Immature natural killer cell (primary cell): ENCODE data around the gene LOXHD1. TPM values are rescaled to one million over a fixed set of nuclear protein-coding genes. Genes with fewer than 3 reads are reported as not detected.
A peak's percentile ranks its signal among the peaks of the same experiment; 100 is the strongest.

Experiments
- DNase-seq, 3 donors: peaks; one replicate each; pipeline ENCODE4 v3.0.0; 2022; ENCODE audit warnings: mixed read lengths in 1 of 3
- H3K27ac Mint-ChIP-seq, 6 donors: one replicate each; pipeline ENCODE4 v1.8.0; 2020; ENCODE audit warnings: mixed read lengths in 6 of 6, mild to moderate bottlenecking in 5 of 6, inconsistent platforms in 4 of 6, moderate library complexity in 3 of 6
- H3K27me3 Mint-ChIP-seq, 3 donors: one replicate each; pipeline ENCODE4 v1.8.0; 2020 to 2021; ENCODE audit warnings: low read depth in 3 of 3, mild to moderate bottlenecking in 3 of 3, mixed read lengths in 3 of 3, moderate library complexity in 3 of 3, inconsistent platforms in 1 of 3
- H3K36me3 Mint-ChIP-seq, 3 donors: one replicate each; pipeline ENCODE4 v1.8.0; 2020; ENCODE audit warnings: mixed read lengths in 3 of 3, inconsistent platforms in 2 of 3, mild to moderate bottlenecking in 2 of 3
- H3K4me1 Mint-ChIP-seq, 2 donors: one replicate each; pipeline ENCODE4 v1.8.0; 2020; ENCODE audit warnings: inconsistent platforms in 2 of 2, mild to moderate bottlenecking in 2 of 2, mixed read lengths in 2 of 2, moderate library complexity in 1 of 2
- H3K4me3 Mint-ChIP-seq, 5 donors: one replicate each; pipeline ENCODE4 v1.8.0; 2020; ENCODE audit warnings: mild to moderate bottlenecking in 5 of 5, mixed read lengths in 5 of 5, inconsistent platforms in 3 of 5, moderate library complexity in 3 of 5
- H3K9me3 Mint-ChIP-seq, 6 donors: one replicate each; pipeline ENCODE4 v1.8.0; 2020; ENCODE audit warnings: mild to moderate bottlenecking in 6 of 6, mixed read lengths in 6 of 6, inconsistent platforms in 4 of 6, moderate library complexity in 3 of 6
- polyA plus RNA-seq, 3 donors: library from polyadenylated mRNA; unstranded; fragments of 300-500 nt; fragmentation: Illumina TruSeq; gene quantifications; one replicate each; pipeline ENCODE4 v1.2.3, GENCODE V29; 2021

LOXHD1 gene
- polyA plus RNA-seq, 3 donors from 2014 or later, result 0.07 TPM; not detected in 2

GRCh38 chr18:46628206-46628605 lies 28.8 kb downstream of the LOXHD1 start:
- no peaks in the 10 kb centered on the region for H3K9me3 Mint-ChIP-seq
- H3K27me3 Mint-ChIP-seq, result peaks cover 2 to 6% (median 4%) of the 10 kb centered on the region in 3 donors
- peaks cover 0 to 3% (median 0%) of the 10 kb centered on the region in 3 donors for H3K36me3 Mint-ChIP-seq
- no peak overlapping the region for H3K27ac Mint-ChIP-seq
- H3K4me3 Mint-ChIP-seq, result no peak overlapping the region
- no peak for DNase-seq
- peaks cover 30 to 41% of the 10 kb centered on the region in 2 donors for H3K4me1 Mint-ChIP-seq

DNA sequence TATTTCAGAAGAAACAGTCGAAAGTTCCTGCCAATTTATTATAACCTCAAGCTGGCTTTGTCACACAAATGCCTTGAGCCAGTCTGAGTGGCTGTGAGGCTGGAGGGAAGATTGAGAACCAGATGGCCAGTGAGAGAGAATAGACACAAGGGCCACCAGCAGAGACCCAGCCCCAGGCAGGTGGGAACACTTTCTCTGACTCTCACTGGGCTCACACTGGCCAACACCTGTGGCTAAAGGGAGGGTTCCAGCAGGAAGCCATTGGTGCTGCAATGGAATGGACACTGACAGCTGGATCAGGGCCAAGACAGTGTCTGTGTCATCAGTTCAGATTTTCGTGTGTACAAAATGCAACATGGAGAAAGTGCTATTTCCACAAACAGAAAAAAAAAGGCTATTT lies 29.9 kb downstream of the LOXHD1 start:
- Mint-ChIP-seq H3K4me3 (no peak overlapping the region), H3K27me3 (peaks cover 2 to 4% (median 3%) of the 10 kb centered on the region in 3 donors), H3K9me3 (no peaks in the 10 kb centered on the region), H3K4me1 (peaks cover 33 to 47% of the 10 kb centered on the region in 2 donors), H3K27ac (no peak overlapping the region), H3K36me3 (peaks cover 0 to 3% (median 0%) of the 10 kb centered on the region in 3 donors)
- DNase-seq, result no peak

- Mint-ChIP-seq H3K4me1 (peaks cover 38 to 43% of the 10 kb centered on the region in 2 donors), H3K9me3 (no peaks in the 10 kb centered on the region), H3K36me3 (no peaks in the 10 kb centered on the region), H3K4me3 (no peak overlapping the region), H3K27me3 (peaks cover 2 to 4% (median 2%) of the 10 kb centered on the region in 3 donors), H3K27ac (peak overlapping the region in 1 of 6 donors; percentile 26)
- DNase-seq, result no peak
Observed at GRCh38 chr18:46625069-46625468, 32.0 kb downstream of the LOXHD1 start.

DNA sequence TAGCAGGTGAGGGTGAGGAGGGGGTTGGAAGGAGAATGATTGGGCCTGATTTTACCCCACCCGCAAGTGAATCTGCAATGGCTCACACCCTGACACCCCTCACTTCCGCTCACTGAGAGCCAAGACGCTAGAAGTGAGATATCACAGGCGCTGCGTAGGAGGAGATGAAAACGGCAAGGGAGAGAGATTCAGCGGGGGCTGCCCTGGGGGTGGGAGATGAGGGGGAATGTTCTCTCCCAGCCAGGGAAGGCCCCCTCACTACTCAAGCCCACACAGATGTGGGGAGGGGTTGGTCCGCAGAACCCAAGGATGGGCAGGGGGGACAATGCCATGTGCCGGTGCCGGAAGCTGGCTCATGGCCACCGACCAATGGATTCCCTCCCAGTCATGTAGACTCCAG lies 32.9 kb downstream of the LOXHD1 start:
- Mint-ChIP-seq H3K4me1 (peaks cover 32 to 33% of the 10 kb centered on the region in 2 donors), H3K27me3 (peaks cover 2% of the 10 kb centered on the region in 3 donors)

GRCh38 chr18:46623541-46623940 lies 33.5 kb downstream of the LOXHD1 start:
- DNase-seq, result peak in 1 of 3 donors; percentile 5
- no peaks in the 10 kb centered on the region for H3K9me3 Mint-ChIP-seq
- H3K4me1 Mint-ChIP-seq, result peaks cover 32% of the 10 kb centered on the region in 2 donors
- no peaks in the 10 kb centered on the region for H3K36me3 Mint-ChIP-seq
- H3K4me3 Mint-ChIP-seq, result peak overlapping the region; percentile 10 to 56 (median 39)
- H3K27ac Mint-ChIP-seq, result peak overlapping the region in 1 of 6 donors; percentile 11
- peaks cover 2% of the 10 kb centered on the region in 3 donors for H3K27me3 Mint-ChIP-seq

More for the DNA sequence above, 32.9 kb downstream of the LOXHD1 start:
- H3K4me3 Mint-ChIP-seq, result peak overlapping the region in 4 of 5 donors; percentile 14 to 56 (median 34)
- H3K27ac Mint-ChIP-seq, result no peak overlapping the region
- DNase-seq, result no peak
- no peaks in the 10 kb centered on the region for H3K36me3 Mint-ChIP-seq
- H3K9me3 Mint-ChIP-seq, result no peaks in the 10 kb centered on the region

DNA sequence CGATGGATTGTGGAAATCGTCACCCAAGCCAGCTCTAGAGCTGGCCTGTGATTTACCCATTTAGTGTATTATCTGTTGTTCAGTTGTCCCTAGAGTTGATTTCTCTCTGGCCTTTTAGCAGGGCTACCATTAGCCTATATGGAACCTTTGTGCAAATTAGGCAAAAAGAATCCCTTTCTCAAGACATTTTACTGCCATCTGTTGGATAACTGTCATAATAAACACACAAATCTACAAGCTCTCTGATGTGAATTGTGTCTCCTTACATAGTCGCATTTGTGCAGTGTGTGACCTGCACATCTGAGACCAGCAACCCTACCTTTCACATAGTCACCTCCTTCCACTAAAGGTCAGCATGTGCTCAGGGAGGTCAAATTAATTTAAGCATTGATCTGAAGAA lies 34.0 kb downstream of the LOXHD1 start:
- Mint-ChIP-seq H3K36me3 (no peaks in the 10 kb centered on the region), H3K9me3 (no peaks in the 10 kb centered on the region), H3K27me3 (peaks cover 2% of the 10 kb centered on the region in 3 donors), H3K4me1 (peaks cover 32% of the 10 kb centered on the region in 2 donors), H3K4me3 (peak overlapping the region in 1 of 5 donors; percentile 48), H3K27ac (peak overlapping the region in 1 of 6 donors; percentile 30)
- no peak for DNase-seq

- H3K36me3 Mint-ChIP-seq, result no peaks in the 10 kb centered on the region
- no peaks in the 10 kb centered on the region for H3K9me3 Mint-ChIP-seq
- H3K4me3 Mint-ChIP-seq, result no peak overlapping the region
- H3K27me3 Mint-ChIP-seq, result peaks cover 2 to 4% (median 3%) of the 10 kb centered on the region in 3 donors
- H3K4me1 Mint-ChIP-seq, result peaks cover 32% of the 10 kb centered on the region in 2 donors
- DNase-seq, result no peak
- peak overlapping the region in 1 of 6 donors; percentile 61 for H3K27ac Mint-ChIP-seq
Observed at GRCh38 chr18:46622451-46622850, 34.6 kb downstream of the LOXHD1 start.

DNA sequence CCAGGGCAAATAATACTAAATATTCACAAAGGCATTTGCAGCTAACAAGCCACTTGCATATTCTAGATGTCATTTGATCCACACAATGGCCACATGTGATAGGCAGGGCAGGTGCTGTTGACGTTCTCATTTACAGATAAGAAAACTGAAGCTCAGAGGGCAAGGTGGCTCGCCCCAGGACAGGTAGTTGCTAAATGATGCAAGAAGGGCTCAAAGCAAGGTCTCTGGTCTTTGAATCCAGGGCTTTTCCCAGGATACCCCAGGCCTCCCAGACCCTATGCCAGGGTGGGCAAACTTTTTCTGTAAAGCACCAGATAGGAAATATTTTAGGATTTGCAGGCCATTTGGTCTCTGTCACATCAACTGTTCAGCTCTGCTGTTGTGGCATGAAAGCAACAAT lies 35.1 kb downstream of the LOXHD1 start:
- H3K9me3 Mint-ChIP-seq, result no peaks in the 10 kb centered on the region
- DNase-seq, result no peak
- H3K4me1 Mint-ChIP-seq, result peaks cover 32% of the 10 kb centered on the region in 2 donors
- peaks cover 2 to 5% (median 4%) of the 10 kb centered on the region in 3 donors for H3K27me3 Mint-ChIP-seq
- no peaks in the 10 kb centered on the region for H3K36me3 Mint-ChIP-seq
- peak overlapping the region in 1 of 6 donors; percentile 58 for H3K27ac Mint-ChIP-seq
- H3K4me3 Mint-ChIP-seq, result no peak overlapping the region

DNA sequence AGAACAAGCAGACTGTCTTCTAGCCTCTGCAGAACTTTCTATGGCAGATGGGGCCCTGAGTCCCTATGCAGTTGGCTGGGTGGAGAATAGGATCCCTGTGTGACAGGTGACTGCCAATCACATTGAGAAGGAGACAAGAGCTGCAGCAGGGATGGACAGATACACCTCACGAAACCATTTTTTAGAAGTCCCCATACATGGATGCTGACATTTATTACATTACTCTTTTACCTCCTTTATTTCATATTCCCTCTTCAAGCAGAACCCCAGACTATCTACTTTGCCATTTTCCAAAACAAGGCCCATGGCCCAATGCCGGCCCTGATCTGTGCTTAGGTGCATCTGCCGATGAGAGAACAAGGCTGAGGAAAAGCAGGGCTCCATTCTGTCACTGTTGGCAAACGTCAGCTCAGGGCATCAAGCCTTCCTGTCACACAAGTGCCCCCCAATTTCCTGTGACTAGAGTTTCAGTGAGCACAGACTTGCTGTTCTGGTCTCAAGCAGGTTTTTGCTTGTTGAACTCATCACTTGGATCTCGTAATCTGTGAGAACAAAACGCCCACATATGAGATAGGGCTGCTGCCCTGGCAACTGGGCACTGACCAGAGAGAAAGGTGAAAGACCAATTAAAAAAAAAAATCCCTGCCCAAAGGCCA lies 35.8 kb downstream of the LOXHD1 start:
- DNase-seq, result no peak
- Mint-ChIP-seq H3K4me1 (peaks cover 32% of the 10 kb centered on the region in 2 donors), H3K27ac (peak overlapping the region in 2 of 6 donors; percentile 25 to 58), H3K9me3 (no peaks in the 10 kb centered on the region), H3K36me3 (no peaks in the 10 kb centered on the region), H3K4me3 (no peak overlapping the region), H3K27me3 (peaks cover 2 to 5% (median 5%) of the 10 kb centered on the region in 3 donors)

GRCh38 chr18:46619559-46619958 lies 37.5 kb downstream of the LOXHD1 start:
- no peak overlapping the region for H3K27ac Mint-ChIP-seq
- no peak for DNase-seq
- H3K27me3 Mint-ChIP-seq, result peaks cover 0 to 7% (median 5%) of the 10 kb centered on the region in 3 donors
- no peak overlapping the region for H3K4me3 Mint-ChIP-seq
- H3K36me3 Mint-ChIP-seq, result no peaks in the 10 kb centered on the region
- peaks cover 26 to 28% of the 10 kb centered on the region in 2 donors for H3K4me1 Mint-ChIP-seq
- H3K9me3 Mint-ChIP-seq, result peaks cover 0 to 2% (median 0%) of the 10 kb centered on the region in 6 donors

GRCh38 chr18:46615720-46616119 lies 41.3 kb downstream of the LOXHD1 start:
- no peak for DNase-seq
- H3K4me3 Mint-ChIP-seq, result no peak overlapping the region
- no peak overlapping the region for H3K27ac Mint-ChIP-seq
- H3K4me1 Mint-ChIP-seq, result peaks cover 0 to 3% of the 10 kb centered on the region in 2 donors
- peaks cover 0 to 2% (median 0%) of the 10 kb centered on the region in 6 donors for H3K9me3 Mint-ChIP-seq
- H3K27me3 Mint-ChIP-seq, result peaks cover 2 to 7% (median 3%) of the 10 kb centered on the region in 3 donors
- no peaks in the 10 kb centered on the region for H3K36me3 Mint-ChIP-seq

DNA sequence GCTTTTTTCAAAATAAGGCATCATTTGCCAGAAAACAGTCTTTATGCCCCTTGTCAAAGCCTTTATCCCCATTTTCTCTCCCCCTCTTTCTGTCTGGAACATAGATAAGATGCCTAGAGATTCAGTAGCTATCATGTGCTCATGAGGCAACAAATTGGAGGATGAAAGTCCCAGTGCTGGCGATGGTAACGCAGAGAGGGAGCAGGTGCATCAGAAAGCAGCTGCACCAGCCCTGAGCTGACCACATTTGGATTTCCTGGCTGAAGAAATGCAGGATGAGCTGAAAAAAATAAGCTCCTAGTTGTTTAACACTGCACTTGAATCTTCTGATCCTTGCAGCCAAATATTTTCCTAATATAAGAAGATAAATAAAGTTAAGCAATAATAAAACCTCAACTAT lies 48.0 kb downstream of the LOXHD1 start:
- Mint-ChIP-seq H3K4me1 (no peaks in the 10 kb centered on the region), H3K27me3 (peaks cover 4 to 7% (median 4%) of the 10 kb centered on the region in 3 donors), H3K4me3 (no peak overlapping the region), H3K36me3 (peaks cover 0 to 4% (median 0%) of the 10 kb centered on the region in 3 donors), H3K9me3 (no peaks in the 10 kb centered on the region), H3K27ac (no peak overlapping the region)
- no peak for DNase-seq

DNA sequence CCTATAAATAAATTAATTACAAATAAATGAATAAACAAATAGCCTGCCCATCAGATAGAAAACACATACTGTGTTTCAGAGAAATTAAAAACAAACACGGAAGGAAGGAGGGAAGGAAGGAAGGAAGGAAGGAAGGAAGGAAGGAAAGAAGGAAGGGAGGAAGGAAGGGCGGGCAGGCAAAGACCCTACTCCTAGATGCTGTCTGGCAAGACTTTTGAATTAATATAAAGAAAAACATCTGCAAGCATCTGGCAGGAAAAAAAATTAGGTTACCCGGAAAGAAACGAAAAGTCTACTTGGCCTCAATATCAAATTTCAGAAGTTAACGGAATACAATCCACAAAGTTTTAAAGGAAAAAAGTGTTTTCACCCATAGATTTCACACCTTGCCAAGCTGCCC lies 49.1 kb downstream of the LOXHD1 start:
- Mint-ChIP-seq H3K4me3 (peak overlapping the region in 1 of 5 donors; percentile 10), H3K9me3 (no peaks in the 10 kb centered on the region), H3K27ac (no peak overlapping the region), H3K27me3 (peaks cover 4 to 14% (median 7%) of the 10 kb centered on the region in 3 donors), H3K36me3 (peaks cover 0 to 4% (median 0%) of the 10 kb centered on the region in 3 donors), H3K4me1 (no peaks in the 10 kb centered on the region)
- no peak for DNase-seq

DNA sequence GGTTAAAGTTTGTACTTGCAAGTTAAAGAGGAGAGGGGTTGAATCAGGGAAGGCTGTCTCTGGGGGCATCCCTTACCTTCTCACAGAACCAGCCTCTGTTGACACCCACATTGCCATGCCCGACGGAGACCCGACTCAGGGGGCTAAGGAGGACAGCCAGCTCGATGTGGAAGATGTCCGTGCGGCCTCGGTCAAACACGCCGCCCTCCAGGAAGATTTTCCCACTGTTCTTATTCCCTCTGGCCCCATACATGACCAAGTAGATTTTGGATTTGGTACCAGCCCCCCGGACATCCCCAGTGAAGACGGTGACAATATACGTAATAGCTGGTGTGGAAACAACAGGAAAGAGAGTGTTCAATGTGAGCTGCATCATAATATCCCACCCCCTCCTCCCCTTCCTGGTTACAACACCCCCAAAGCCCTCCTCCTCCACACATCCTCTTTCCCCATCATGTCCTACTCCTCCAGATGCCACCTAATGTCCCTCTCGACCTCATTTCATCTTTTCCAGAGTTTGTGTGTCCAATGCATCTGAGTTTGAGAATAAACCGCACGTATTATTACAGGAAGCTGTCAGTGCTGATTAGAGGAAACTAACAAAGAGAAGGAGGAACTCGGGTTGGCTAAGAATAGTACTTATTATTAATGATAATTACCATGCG lies 55.7 kb downstream of the LOXHD1 start:
- Mint-ChIP-seq H3K36me3 (no peaks in the 10 kb centered on the region), H3K4me3 (no peak overlapping the region), H3K4me1 (peaks cover 12 to 15% of the 10 kb centered on the region in 2 donors), H3K27me3 (peaks cover 0 to 20% (median 2%) of the 10 kb centered on the region in 3 donors), H3K9me3 (no peaks in the 10 kb centered on the region), H3K27ac (peak overlapping the region in 1 of 6 donors; percentile 22)
- no peak for DNase-seq
